Neural progenitor cell (in vitro differentiated cells): ENCODE results near the gene KIF26A. TPM values are rescaled to one million over a fixed set of nuclear protein-coding genes. Genes with fewer than 3 reads are reported as not detected.

ENCODE experiments used
- DNase-seq: peaks from one replicate; pipeline ENCODE4 v3.0.0-alpha.2; 2016; ENCODE audit warnings: low spot score
- H2AFZ ChIP-seq: fragments of 200-600 bp; sonication (generic); replicated peaks from 2 replicates; pipeline ENCODE4 v1.6.1; 2016; ENCODE audit warnings: antibody characterized with exemption
- H3F3A ChIP-seq: fragments of 200-600 bp; sonication (generic); 2 replicates; pipeline ENCODE4 v1.6.1; 2016; ENCODE audit warnings: antibody characterized with exemption, low read depth
- H3K27ac ChIP-seq: fragments of 200-600 bp; sonication (generic); 2 replicates; pipeline ENCODE4 v1.5.1; 2016; ENCODE audit warnings: mild to moderate bottlenecking
- H3K27me3 ChIP-seq: fragments of 200-600 bp; sonication (generic); 2 replicates; pipeline ENCODE4 v1.6.1; 2016; ENCODE audit warnings: mild to moderate bottlenecking, moderate library complexity
- H3K36me3 ChIP-seq: fragments of 200-600 bp; sonication (generic); 2 replicates; pipeline ENCODE4 v1.5.1; 2016
- H3K4me1 ChIP-seq: fragments of 200-600 bp; sonication (generic); 2 replicates; pipeline ENCODE4 v1.6.1; 2016; ENCODE audit warnings: mixed run types
- H3K4me2 ChIP-seq: fragments of 200-600 bp; sonication (generic); 2 replicates; pipeline ENCODE4 v1.6.1; 2016
- H3K4me3 ChIP-seq: fragments of 200-600 bp; sonication (generic); 2 replicates; pipeline ENCODE4 v1.5.1; 2016
- H3K79me2 ChIP-seq: fragments of 200-600 bp; sonication (generic); 2 replicates; pipeline ENCODE4 v1.6.1; 2016; ENCODE audit warnings: low read depth
- H3K9ac ChIP-seq: fragments of 200-600 bp; sonication (generic); 2 replicates; pipeline ENCODE4 v1.6.1; 2016
- H3K9me3 ChIP-seq: fragments of 200-600 bp; sonication (generic); 2 replicates; pipeline ENCODE4 v1.5.1; 2016; ENCODE audit warnings: low read depth
- H4K20me1 ChIP-seq: fragments of 200-600 bp; sonication (generic); 2 replicates; pipeline ENCODE4 v1.6.1; 2016; ENCODE audit warnings: low read depth
- H3K27ac Mint-ChIP-seq: 3 replicates; pipeline ENCODE4 v1.8.0; 2021; ENCODE audit warnings: mixed read lengths
- H3K27me3 Mint-ChIP-seq: 2 replicates; pipeline ENCODE4 v1.8.0; 2022; ENCODE audit warnings: low read depth, mild to moderate bottlenecking, inconsistent platforms, moderate library complexity, mixed read lengths; ENCODE audit not compliant: insufficient read depth
- H3K36me3 Mint-ChIP-seq: 3 replicates; pipeline ENCODE4 v1.8.0; 2021; ENCODE audit warnings: mixed read lengths
- H3K4me1 Mint-ChIP-seq: 3 replicates; pipeline ENCODE4 v1.8.0; 2021; ENCODE audit warnings: mixed read lengths
- H3K4me3 Mint-ChIP-seq: 3 replicates; pipeline ENCODE4 v1.8.0; 2021; ENCODE audit warnings: mild to moderate bottlenecking, moderate library complexity, mixed read lengths
- H3K9me3 Mint-ChIP-seq: 3 replicates; pipeline ENCODE4 v1.8.0; 2020; ENCODE audit warnings: mixed read lengths
- EZH2 ChIP-seq: fragments of 200-600 bp; sonication (generic); IDR thresholded peaks from 2 replicates; pipeline ENCODE4 v1.6.1; 2017; ENCODE audit warnings: antibody characterized with exemption, mild to moderate bottlenecking, moderate library complexity
- EZH2phosphoT487 ChIP-seq: fragments of 200-600 bp; sonication (generic); IDR thresholded peaks from 2 replicates; pipeline ENCODE4 v1.6.1; 2017; ENCODE audit warnings: antibody characterized with exemption
- total RNA-seq: library from RNA; depleted of rRNA; stranded (reverse); fragments of >200 nt; gene quantifications from 2 replicates; pipeline ENCODE4 v1.2.3, GENCODE V29; 2015; ENCODE audit warnings: low replicate concordance
- TF ChIP-seq, protein P1 (sequence below): fragments of 200-600 bp; sonication (generic); IDR thresholded peaks from 2 replicates; pipeline ENCODE4 v1.5.1; 2017; ENCODE audit warnings: antibody characterized with exemption, mild to moderate bottlenecking

KIF26A gene
- total RNA-seq, 1 donor from 2014 or later, result 6.1 TPM

GRCh38 chr14:104110491-104111209, 27.7 kb upstream of the KIF26A start:
- H2AFZ ChIP-seq, result no peak overlapping the region
- no peaks in the 10 kb centered on the region for H3K36me3 ChIP-seq
- peaks cover 18% of the 10 kb centered on the region for H3K4me1 ChIP-seq
- no peaks in the 10 kb centered on the region for H3K9me3 ChIP-seq
- no peak overlapping the region for H3K4me2 ChIP-seq
- H3K4me1 Mint-ChIP-seq, result peaks cover 17% of the 10 kb centered on the region
- H4K20me1 ChIP-seq, result no peaks in the 10 kb centered on the region
- peaks cover 16% of the 10 kb centered on the region for H3K27me3 Mint-ChIP-seq
- H3F3A ChIP-seq, result no peaks in the 10 kb centered on the region
- no peak for DNase-seq
- H3K4me3 Mint-ChIP-seq, result no peak overlapping the region
- no peak overlapping the region for H3K4me3 ChIP-seq
- no peaks in the 10 kb centered on the region for H3K36me3 Mint-ChIP-seq
- H3K9me3 Mint-ChIP-seq, result no peaks in the 10 kb centered on the region
- H3K27ac Mint-ChIP-seq, result no peak overlapping the region
- H3K79me2 ChIP-seq, result no peaks in the 10 kb centered on the region
- TF ChIP-seq EZH2, result no peak
- peaks cover 16% of the 10 kb centered on the region for H3K27me3 ChIP-seq
- H3K9ac ChIP-seq, result no peak overlapping the region
- H3K27ac ChIP-seq, result no peak overlapping the region

GRCh38 chr14:104111301-104112112, 26.9 kb upstream of the KIF26A start:
- no peak for DNase-seq

DNA sequence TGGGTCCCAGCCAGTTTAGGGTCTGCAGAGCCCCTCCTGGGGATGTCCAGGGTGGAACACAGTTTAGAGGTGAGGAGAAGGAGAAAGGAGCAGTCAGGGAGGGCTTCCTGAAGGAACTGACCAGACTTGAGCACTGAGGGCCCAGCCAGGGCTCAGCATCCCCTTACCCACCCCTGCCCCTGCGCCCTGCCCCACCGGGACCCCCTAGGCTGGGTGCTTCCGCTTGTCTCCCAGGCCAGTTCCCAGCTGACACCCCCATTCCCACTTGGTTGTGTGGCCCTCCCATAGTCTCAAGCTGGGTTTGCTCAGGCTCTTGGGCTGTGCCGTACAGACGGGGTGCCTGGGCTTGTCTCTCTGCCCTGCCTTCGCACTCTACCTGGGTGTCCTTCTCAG, 26.3 kb upstream of the KIF26A start:
- Mint-ChIP-seq H3K9me3 (no peaks in the 10 kb centered on the region), H3K4me1 (peaks cover 17% of the 10 kb centered on the region), H3K27me3 (peaks cover 21% of the 10 kb centered on the region), H3K36me3 (no peaks in the 10 kb centered on the region), H3K4me3 (peak overlapping the region; percentile 35), H3K27ac (no peak overlapping the region)
- H3F3A ChIP-seq, result no peaks in the 10 kb centered on the region
- H3K27ac ChIP-seq, result no peak overlapping the region
- H4K20me1 ChIP-seq, result peaks cover 7% of the 10 kb centered on the region
- H3K4me2 ChIP-seq, result no peak overlapping the region
- TF ChIP-seq EZH2phosphoT487 (no peak), EZH2 (no peak)
- TF ChIP-seq, protein P1, sequence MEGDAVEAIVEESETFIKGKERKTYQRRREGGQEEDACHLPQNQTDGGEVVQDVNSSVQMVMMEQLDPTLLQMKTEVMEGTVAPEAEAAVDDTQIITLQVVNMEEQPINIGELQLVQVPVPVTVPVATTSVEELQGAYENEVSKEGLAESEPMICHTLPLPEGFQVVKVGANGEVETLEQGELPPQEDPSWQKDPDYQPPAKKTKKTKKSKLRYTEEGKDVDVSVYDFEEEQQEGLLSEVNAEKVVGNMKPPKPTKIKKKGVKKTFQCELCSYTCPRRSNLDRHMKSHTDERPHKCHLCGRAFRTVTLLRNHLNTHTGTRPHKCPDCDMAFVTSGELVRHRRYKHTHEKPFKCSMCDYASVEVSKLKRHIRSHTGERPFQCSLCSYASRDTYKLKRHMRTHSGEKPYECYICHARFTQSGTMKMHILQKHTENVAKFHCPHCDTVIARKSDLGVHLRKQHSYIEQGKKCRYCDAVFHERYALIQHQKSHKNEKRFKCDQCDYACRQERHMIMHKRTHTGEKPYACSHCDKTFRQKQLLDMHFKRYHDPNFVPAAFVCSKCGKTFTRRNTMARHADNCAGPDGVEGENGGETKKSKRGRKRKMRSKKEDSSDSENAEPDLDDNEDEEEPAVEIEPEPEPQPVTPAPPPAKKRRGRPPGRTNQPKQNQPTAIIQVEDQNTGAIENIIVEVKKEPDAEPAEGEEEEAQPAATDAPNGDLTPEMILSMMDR, result no peak
- H2AFZ ChIP-seq, result no peak overlapping the region
- H3K27me3 ChIP-seq, result peaks cover 31% of the 10 kb centered on the region
- no peaks in the 10 kb centered on the region for H3K79me2 ChIP-seq
- H3K9me3 ChIP-seq, result no peaks in the 10 kb centered on the region
- no peaks in the 10 kb centered on the region for H3K36me3 ChIP-seq
- no peak for DNase-seq
- H3K9ac ChIP-seq, result no peak overlapping the region
- peaks cover 18% of the 10 kb centered on the region for H3K4me1 ChIP-seq
- H3K4me3 ChIP-seq, result no peak overlapping the region

More at GRCh38 chr14:104111301-104112112, 26.9 kb upstream of the KIF26A start:
- H3K27ac ChIP-seq, result no peak overlapping the region
- H3K4me2 ChIP-seq, result no peak overlapping the region
- no peaks in the 10 kb centered on the region for H3F3A ChIP-seq
- peaks cover 6% of the 10 kb centered on the region for H4K20me1 ChIP-seq
- no peaks in the 10 kb centered on the region for H3K36me3 Mint-ChIP-seq
- TF ChIP-seq EZH2phosphoT487 (no peak), EZH2 (no peak)
- TF ChIP-seq, protein P1, result no peak
- H3K36me3 ChIP-seq, result no peaks in the 10 kb centered on the region
- peaks cover 21% of the 10 kb centered on the region for H3K27me3 Mint-ChIP-seq
- H3K4me3 Mint-ChIP-seq, result no peak overlapping the region
- H3K9me3 Mint-ChIP-seq, result no peaks in the 10 kb centered on the region
- H3K9me3 ChIP-seq, result no peaks in the 10 kb centered on the region
- H3K4me1 ChIP-seq, result peaks cover 18% of the 10 kb centered on the region
- H3K9ac ChIP-seq, result no peak overlapping the region
- H3K4me1 Mint-ChIP-seq, result peaks cover 17% of the 10 kb centered on the region
- no peak overlapping the region for H3K4me3 ChIP-seq
- H3K27me3 ChIP-seq, result peaks cover 25% of the 10 kb centered on the region
- no peaks in the 10 kb centered on the region for H3K79me2 ChIP-seq
- no peak overlapping the region for H2AFZ ChIP-seq
- no peak overlapping the region for H3K27ac Mint-ChIP-seq
